Activated CD4-positive, CD25-positive, alpha-beta regulatory T cell treated with anti-CD3 and anti-CD28 coated beads, Interleukin-2, amount 50 U/mL, for 24 hours (primary cell): Measurements from ENCODE around the gene DENND1A.

Experiments used
- ATAC-seq, 2 donors: fragments of 150-1000 bp; cut with Tn5 transposase; one replicate each; pipeline ENCODE4 v1.10.0; 2021; ENCODE audit warnings: mild to moderate bottlenecking in 1 of 2, moderate library complexity in 1 of 2

DENND1A gene

DNA sequence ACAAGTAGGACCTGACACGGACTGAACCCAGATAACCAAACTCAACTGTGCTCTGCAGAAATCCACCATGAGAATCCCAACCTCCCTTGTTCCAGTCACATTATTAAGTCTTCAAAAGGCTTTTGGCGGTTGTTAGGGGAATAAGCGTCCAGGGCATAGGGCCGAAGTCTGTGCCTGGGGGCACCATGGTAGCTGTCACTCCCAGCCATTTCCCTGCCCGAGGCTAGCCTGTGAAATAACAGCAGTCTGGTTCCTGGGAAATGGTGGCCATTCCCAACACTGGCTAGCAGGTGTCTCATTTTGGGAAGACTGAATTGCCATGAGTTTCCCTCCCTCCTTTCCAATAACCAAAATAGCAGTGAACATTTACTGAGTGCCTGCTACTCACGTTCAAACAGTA, 451.8 kb downstream of the DENND1A start:
- ATAC-seq: no peak

DNA sequence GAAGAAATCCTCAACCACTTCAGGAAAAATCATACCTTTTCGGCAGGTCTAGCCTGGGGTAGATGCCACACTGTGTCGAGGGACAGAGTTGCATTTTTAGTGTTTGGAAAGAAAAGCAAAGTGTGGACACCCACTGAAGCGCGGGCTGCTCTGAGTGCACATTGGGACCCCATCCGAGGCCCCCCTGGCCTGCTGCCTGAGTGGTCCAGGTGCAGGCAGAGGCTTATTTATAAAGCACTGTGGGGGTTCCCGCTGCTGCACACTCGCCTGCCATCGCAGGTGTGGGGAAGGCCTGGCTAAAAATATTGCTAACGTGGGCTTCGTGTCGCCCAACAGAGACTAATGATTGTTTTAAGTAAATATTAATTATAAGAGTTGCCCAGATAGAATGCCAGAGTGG, 454.5 kb downstream of the DENND1A start:
- ATAC-seq: no peak

DNA sequence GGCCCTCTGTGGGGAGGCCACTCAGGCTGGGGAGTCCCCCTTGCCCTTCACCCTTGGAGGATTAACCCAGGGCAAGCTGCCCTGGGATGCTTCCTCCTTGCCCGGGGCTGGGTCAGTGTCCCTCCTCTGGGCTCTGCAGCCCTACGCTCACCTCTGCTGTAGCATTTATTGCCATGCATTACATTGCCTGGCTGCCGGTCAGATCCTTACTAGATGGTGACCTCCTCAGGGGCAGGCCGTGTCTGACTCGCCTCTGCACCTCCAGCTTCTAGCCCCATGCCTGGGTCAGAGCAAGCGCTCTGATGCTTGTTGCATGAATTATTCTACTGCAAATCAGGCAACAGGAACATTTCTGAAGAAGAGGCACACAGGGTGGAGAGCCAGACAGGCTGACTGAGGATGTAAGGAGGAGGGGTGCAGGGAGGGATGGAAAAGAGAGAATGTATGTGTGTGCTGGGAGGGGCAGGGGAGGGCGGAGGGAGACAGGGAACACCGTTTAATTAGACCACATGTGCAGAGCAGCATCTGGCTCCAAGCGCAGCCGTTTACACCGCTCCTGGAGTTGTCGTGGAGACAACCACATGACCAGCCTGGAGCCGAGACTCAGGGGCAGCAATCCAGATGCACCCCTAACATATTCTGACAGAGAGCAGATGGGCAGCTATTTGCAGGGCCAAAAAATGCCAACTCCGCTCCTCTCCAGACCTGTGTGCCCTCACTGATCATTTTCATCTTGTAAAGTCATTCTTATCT, 456.9 kb downstream of the DENND1A start:
- ATAC-seq: no peak

DNA sequence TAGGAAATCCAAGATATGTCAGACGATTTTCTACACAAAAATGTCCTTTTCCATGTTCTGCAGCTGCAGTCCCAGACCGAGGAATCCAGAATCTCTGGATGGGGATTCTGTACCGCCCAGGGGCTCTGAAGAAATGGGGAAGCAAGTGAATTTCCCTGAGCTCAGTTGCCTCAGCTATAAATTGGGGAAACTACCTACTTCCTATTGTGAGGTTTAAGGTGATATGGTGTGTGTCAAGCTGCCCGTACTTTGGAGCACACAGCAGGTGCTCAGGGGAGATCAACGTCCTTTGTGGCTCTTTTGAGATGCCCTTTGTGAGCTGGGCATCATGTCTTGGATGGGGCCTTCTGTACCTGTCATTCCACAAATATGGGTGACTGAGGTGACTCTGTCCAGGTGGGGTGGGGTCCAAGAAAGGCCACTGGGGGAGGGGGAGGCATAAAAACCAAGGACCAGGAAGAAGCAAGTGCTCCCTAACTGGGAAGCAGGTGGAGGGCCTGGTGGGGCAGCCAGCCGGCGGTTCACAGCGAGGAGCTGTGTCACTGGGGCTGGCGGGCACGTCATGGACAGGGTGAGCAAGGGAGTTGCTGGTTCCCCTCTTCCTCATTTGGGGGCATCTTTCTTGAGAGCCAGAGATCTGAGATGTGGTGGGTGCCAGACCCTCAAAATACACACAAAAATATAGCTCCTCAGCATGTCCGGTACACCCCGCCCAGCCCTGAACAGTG, 457.9 kb downstream of the DENND1A start:
- no peak for ATAC-seq

DNA sequence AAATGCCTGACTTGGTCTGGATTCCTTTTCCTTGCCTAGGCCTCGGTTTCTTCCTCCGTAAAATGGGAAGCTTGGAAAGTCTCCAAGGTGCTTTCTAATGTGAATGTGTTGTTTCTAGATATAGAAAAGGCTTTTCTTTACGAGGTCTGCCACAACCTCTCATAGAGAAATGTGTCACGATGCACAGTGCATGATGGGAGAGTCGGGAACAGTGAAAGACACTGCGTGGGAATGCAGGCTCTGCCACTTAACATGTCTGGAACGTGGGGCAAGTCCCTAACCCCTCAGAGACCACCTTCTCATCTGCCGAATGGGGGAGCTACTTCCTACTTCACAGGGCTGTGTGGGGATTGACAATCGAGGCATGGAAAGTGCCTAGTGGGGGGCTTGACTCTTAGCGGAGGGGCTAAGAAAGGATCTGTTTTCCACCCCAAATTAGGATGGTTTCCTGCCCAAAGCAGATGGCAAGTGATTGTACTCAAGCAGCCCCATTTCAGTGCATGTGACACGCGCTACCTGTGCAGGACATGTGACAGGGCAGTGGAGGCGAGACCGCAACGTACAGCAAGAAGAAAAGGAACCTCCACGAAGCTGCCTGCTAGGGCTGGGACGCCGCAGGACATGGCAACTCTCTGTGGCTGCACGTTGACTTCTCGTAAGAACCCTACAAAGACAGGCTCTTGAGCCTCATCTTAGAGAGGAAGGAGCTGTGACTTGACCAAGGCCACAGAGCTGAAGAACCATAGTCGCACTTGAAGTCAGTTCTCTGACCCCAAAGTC, 458.7 kb downstream of the DENND1A start:
- ATAC-seq: no peak

DNA sequence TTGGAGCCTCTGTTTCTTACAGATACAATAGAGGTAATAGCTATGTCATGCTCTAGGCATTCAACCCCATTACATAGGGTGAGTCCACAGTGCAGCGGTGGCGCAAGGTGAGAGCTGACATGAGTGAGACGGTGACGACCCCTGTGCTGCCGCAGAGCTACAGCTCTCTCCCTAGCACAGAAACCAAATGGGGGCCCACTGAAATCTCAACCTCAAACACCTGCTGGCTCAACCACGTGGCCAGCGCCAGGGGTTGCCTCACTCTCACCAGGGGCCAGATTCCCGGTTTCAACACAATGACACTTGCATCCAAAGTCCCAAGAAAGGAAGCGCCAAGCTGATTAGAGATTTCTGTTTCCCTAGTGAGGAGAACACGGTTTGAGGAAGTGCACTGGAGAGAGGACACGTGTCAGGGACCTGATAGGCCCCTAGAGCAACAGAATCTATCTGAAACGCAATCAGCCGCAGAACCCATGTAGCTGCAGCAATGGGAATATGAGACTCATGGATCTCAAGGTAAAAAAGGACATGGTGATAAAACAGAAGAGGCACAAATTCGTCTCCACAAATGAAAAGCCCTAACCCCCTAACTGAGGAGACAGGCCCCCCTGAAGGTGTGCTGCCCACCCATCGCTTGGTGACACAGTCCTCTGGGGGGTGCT, 459.7 kb downstream of the DENND1A start:
- ATAC-seq: no peak

DNA sequence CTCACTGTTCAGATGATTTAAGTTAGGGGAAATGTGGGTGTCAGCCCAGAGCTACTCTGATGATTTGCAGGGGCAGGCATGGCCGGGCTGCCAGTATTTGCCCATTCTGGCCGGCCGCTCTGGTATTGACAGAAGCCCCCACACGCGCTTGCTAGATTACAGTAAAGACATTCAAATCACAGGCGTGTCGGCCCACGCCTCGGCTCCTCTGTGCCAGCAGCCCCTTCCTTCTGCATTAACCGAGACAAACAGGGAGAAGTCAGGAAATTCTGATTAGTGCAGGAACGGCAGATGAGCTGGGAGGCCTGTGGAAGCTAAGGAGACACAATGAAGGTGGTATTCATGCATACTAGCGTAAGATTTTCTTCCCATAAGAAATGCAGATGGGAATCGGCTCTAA, 460.6 kb downstream of the DENND1A start:
- no peak for ATAC-seq

DNA sequence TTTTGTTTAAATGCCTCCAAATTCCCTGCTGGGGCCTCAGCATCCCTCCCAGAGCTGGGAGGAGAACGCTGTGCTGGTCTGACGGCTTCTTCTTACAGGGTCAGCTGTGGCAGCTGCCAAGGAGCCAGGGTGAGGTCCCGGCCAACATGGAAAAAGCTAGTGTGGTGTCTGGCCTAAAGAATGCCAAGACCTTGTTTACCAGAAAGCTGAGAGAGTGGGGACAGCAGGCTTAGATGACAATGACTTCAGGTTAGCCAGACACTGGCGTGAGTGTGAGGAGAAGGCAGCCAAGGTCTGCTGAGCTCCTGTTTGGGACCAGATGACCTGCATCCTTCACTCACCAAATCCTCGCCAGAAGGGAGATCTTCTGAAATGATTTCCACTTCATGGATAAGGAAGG, 461.4 kb downstream of the DENND1A start:
- ATAC-seq: no peak

DNA sequence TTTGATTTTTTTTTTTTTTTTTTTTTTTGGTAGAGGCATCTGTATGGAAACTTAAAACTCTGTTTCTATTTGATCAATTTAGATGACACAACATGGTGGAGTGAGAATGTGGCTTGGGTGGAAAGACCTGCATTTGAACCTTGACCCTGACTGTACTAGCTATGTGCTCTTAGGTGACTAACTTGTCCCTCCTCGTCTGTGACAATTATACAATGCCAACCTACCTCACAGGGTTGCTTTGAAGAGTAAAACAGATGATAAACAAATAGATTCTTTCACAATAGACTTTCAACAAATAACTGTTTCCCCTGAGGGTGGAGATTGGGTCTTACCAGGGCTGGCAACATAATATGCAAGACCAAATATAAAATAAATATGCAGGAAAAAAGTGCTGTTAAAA, 464.6 kb downstream of the DENND1A start:
- ATAC-seq: no peak

DNA sequence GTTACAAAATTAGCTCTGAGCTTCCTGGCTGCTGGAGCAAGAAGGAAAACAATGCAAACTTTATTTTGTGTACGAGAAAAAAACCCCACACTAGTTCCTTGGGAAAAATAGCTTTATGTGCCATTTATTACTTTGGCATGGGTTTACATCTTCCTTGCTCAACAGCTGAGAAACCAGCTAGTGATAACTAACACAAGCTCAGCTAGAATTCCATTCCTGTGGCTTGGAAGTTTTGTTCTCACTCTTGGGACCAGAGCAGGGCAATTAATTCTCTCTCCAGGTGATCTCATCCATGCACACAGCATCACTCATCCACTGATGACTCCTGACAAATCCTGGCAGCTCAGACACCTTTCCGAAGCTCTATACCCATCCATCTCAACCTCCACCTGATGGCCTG, 469.8 kb downstream of the DENND1A start:
- ATAC-seq: no peak

DNA sequence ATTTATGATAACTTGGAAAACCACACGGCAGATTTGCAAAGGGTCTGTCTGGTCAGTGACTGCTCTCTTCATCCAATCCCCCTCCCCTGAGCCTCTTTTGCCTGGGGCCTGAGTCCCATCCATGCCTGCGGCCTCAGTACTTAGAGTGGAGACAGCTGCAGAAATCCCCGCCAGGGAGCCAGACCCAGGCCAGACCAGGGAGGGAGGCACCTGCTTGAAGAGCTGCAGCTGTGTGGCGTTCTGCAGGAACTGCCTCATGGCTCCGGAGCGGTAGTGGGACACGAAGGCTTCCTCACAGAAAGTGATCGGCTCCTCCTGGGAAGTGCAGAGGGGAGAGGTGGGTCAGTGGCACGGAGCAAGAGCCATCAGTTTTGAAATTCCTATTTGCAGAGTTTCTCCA, 472.3 kb downstream of the DENND1A start:
- no peak for ATAC-seq

DNA sequence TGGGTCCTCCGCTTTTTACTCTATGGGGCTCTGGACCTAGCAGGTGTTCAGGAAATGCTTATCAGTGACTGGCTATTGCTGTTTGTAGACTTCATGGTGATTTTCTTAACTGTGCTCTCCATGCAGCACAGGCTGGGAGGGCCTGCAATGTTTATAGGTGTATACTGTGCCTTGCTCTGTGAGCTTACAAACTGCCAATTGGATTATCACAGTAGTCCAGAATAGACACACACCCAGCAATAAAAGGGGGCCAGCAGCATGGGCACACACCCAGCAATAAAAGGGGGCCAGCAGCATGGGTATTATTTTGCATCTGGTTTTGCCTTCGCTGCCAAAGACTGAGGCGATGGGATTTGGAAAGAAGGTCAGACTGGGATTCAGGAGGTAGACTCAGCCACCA, 473.9 kb downstream of the DENND1A start:
- no peak for ATAC-seq

DNA sequence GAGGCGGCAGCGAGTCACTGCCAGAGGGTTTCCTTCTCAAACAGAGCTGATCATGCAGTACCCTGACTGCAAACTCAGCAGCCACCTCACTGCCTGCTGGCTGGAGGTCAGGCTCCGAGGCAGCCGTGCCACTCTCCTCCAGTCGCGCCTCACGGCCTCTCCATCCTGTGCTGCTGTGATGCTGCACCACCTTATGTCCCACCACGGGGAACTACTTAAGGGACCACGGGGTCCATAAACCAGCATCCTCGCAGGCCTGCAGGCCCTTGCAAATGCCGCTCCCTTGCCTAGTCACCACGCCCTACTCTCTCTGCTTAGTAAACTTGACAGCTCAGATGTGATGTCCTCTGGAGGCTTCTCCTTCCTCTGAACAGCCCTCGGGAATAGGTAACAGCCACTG, 474.7 kb downstream of the DENND1A start:
- no peak for ATAC-seq

DNA sequence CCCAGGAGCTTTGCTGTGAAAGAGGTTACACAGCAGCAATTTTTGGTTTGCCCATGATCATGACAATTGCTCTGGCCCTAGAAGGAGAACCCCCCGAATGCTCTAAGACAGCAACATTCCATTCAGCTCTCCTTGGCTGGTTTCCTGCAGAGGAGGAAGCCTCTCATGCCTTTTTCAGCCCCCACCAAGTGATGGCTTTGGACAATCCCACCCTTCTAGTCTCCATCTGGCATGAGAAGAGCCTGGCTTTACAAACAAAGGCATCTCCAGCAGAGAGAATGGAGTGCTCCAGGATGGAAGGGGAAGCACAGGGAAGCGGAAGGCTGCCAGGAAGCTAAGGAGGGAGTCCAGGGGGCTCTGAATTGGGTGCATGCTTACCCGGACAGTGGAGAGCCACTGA, 475.6 kb downstream of the DENND1A start:
- no peak for ATAC-seq

DNA sequence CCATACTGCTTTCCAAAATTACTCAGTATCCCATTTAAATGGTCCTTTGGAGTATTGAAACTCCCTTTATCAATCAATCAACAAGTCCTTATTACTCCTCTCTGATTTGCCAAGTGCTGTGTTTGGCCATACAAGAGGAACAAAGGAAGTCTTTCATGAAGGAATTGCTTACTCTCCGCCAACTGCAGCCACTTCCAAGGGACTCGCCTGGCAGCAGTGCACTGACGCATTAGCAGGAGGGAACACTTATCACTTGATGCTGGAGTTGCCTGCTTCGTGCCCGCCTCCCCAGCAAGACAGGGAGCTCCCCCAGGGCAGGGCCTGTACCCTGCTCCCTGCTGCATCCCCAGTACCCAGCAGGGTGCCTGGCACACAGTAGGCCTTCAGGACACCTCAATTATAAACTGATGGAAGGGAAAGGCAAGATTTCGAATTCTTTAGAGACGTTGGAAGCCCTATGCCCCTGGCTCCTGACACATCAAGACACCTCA, 476.1 kb downstream of the DENND1A start:
- ATAC-seq: no peak

DNA sequence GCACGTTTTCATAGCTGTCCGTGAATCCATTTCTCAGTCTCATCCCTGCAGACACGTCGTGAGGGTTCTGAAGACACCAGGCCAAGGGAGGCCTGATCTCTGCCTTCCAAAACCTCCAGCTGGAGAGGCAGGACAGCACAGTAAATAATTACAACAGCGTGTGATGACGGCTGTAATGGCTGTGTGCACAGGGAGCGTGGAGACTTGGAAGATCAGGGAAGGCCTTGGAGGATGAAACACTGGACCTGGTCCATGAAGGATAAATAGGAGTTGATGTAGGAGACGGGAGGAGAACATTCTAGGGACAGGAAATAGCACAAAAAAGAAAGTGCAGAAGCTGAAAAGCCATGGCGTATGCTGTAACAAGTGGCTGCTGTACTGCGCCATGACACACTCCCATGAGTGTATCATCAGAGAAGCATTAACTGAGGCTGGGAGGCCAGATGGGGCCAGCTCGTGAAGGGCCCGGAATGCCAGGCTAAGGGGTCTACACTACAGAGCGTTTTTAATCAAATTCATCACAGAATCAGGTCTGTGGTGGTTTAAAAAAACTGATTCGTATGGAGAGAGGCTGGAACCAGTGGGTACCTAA, 476.8 kb downstream of the DENND1A start:
- ATAC-seq: no peak

DNA sequence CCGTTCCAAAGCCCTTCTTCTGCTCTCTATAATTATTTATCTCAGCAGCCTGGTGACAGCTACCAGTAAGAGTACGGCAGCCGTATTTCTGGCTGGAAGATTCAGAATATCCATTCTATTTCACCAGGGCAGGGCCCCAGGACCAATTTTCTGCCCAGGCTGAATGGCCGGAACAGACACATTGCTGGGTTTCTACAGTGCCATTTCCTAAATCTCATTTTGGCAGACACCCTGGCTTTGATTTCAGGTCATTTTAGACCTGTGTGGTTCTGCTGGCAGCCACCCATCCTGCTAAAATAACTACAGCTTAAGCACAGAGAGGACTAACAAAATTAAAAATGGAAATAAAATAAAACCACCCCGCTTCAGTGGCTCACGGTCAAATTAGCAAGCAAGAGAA, 478.9 kb downstream of the DENND1A start:
- no peak for ATAC-seq

DNA sequence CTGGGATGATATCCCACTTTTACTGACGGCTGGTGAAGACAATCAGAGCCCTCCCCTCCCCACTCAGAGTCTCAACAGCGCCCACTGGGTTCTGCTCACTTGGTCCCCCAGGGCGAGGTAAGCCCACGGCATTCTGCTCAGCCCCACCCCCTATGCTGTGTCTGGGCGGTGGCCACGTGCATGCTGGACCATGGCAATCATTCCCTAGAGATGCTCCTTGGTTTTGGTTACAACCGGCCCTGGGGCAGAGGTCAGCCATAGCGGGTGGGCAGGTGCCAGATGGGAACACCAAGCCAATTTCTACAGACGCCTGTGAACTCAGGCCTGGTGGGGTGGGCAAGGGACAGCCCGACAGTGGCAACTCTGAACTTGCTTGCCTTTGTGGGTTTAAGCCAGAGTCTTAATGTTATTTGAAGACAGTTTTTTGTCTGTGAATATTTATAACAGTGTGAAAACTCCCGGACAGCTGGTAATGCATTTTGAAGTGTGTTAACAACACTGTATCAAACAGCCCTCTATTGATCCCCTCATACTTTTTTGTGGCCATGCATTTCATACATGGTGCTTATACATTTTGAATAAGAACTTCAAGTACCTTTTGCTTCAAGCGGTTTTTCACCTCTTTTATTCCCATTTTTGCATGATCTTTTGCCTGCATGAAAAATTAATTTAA, 479.7 kb downstream of the DENND1A start:
- no peak for ATAC-seq

DNA sequence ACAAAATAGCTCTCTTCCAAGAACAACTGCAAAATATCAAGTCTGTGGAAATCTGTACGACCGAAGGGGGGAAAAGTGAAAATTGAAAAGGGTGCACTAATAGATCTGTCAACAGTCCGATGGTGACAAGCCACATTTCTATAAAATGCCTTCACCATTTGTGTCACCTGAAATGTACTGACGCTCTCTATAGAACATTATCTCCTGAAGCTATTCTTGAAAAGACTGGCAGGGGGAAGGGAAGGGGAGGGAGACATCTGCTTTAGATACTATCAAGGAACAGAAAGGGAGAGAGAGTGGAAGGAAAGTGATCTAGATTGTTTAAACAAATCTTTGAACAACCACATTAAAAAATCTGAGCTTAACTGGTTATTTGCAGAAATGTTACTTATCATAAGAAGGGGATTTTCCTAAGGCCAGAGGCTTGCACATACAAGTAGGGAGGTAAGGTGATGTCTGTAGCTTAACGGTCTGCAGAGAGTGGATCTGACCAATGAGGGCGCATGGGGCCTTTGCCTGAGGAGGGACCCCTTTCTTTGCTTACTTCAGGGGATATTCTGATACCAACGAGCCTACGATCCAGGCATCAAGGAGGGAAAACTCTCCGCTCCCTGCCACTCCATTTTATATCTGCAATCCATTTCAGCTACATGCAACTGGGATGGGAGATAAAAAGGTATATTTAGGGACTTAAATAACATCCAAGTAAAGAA, 481.8 kb downstream of the DENND1A start:
- no peak for ATAC-seq

DNA sequence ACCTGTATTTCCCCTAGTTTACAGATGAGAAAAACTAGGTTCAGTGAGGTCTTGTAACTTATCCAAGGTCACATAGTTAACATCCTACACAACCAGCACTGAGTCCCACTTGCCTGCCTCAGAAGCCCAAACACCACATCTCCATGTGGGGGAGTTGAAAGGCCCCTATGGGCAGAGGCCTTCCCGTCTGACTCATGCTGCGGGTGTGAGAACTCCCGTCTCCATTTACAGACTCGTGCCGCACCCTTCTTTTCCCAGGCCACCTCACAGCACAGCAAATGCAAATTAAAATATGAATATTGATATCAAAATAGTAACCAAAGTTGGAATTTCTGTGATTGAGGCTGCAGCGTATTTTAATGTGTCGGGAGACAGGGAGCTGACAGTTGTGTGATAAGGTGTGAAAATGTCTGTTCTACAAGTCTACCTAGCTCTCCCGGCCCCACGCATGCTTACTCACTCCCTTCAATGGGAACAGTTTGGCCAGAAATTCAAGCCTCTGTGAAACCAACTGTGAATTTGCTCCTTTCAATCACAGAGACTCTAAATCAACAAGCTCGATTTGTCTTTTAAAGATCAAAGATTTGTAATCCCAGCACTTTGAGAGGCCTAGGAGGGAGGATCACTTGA, 483.8 kb downstream of the DENND1A start:
- no peak for ATAC-seq

DNA sequence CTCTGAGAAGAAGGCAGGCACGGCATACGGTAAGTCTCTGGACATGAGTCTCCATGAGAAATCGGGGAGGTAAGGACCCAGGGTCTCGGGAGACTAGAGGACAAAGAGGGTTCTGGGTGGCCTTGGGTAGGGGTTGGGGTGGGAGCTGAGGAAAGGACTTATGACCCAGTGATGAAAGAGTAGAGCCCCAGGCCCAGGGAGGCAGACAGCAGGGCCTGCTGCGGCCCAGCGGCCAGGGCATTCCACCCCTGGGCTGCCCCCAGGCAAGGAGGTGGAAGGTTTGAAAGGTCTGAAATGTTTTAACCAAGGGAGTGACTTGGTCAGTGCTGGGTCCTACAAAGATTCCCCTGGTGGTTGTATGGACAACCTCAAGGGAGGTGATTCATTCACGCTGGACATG, 484.8 kb downstream of the DENND1A start:
- no peak for ATAC-seq
